Vagina (tissue), 2 donors: ENCODE results near the gene SUPT4H1.

Source experiments
- CTCF ChIP-seq, 3 experiments: fragments of 450-650 bp in 2 of 3; fragments of 200-600 bp in 1 of 3; sonication (generic) in 1 of 3; IDR thresholded peaks; one replicate each; pipeline ENCODE4 v1.5.1; 2017 to 2019; ENCODE audit warnings: antibody characterized with exemption in 3 of 3, mild to moderate bottlenecking in 2 of 3, moderate library complexity in 2 of 3
- POLR2AphosphoS5 ChIP-seq, 2 donors: sonication (generic); formaldehyde crosslinking; IDR thresholded peaks; one replicate each; pipeline ENCODE4 v1.9.0; 2017; ENCODE audit warnings: antibody characterized with exemption in 2 of 2, mild to moderate bottlenecking in 2 of 2, low read depth in 1 of 2; ENCODE audit not compliant: insufficient read depth in 1 of 2

- TF ChIP-seq CTCF (IDR thresholded peaks at IDR 0.05) (no peak), POLR2AphosphoS5 (IDR thresholded peaks at IDR 0.05; ENCODE audit: insufficient read depth in 1 of 2, low read depth in 1 of 2) (no peak)
Measured at GRCh38 chr17:58337210-58337599, 14.8 kb downstream of the SUPT4H1 start.
